ENCODE data around the gene SPTAN1.

DNA sequence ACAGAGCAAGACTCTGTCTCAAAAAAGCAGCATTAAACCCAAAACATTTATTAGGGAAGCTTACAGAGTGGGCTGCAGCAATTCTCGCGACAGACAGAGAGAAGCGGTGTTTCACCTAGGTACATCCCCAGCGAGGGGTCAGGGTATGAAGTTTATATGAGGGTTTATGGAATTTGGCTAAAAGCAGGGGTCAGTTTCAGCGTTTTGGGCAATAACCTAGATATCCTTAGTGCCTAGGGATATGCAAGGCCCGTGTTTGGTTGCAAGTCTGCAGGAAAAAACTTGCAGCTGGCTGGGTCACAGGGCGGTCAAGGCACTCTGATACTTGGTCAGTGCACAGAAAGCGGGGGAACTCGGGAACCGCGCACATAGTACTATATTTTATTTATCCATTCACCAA, 48.5 kb upstream of the SPTAN1 start:
- no peak for TF ChIP-seq GLIS3 (CRISPR knock-in tag; IDR thresholded peaks at IDR 0.05)
- TF ChIP-seq, protein P1, sequence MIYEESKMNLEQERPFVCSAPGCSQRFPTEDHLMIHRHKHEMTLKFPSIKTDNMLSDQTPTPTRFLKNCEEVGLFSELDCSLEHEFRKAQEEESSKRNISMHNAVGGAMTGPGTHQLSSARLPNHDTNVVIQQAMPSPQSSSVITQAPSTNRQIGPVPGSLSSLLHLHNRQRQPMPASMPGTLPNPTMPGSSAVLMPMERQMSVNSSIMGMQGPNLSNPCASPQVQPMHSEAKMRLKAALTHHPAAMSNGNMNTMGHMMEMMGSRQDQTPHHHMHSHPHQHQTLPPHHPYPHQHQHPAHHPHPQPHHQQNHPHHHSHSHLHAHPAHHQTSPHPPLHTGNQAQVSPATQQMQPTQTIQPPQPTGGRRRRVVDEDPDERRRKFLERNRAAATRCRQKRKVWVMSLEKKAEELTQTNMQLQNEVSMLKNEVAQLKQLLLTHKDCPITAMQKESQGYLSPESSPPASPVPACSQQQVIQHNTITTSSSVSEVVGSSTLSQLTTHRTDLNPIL (CRISPR knock-in tag; IDR thresholded peaks at IDR 0.05; ENCODE audit: low read depth), result no peak
- no peak for TF ChIP-seq TOX (CRISPR knock-in tag; IDR thresholded peaks at IDR 0.05; ENCODE audit: borderline replicate concordance)
- TF ChIP-seq CSDC2 (CRISPR knock-in tag; IDR thresholded peaks at IDR 0.05), result no peak
- TF ChIP-seq, protein P2, sequence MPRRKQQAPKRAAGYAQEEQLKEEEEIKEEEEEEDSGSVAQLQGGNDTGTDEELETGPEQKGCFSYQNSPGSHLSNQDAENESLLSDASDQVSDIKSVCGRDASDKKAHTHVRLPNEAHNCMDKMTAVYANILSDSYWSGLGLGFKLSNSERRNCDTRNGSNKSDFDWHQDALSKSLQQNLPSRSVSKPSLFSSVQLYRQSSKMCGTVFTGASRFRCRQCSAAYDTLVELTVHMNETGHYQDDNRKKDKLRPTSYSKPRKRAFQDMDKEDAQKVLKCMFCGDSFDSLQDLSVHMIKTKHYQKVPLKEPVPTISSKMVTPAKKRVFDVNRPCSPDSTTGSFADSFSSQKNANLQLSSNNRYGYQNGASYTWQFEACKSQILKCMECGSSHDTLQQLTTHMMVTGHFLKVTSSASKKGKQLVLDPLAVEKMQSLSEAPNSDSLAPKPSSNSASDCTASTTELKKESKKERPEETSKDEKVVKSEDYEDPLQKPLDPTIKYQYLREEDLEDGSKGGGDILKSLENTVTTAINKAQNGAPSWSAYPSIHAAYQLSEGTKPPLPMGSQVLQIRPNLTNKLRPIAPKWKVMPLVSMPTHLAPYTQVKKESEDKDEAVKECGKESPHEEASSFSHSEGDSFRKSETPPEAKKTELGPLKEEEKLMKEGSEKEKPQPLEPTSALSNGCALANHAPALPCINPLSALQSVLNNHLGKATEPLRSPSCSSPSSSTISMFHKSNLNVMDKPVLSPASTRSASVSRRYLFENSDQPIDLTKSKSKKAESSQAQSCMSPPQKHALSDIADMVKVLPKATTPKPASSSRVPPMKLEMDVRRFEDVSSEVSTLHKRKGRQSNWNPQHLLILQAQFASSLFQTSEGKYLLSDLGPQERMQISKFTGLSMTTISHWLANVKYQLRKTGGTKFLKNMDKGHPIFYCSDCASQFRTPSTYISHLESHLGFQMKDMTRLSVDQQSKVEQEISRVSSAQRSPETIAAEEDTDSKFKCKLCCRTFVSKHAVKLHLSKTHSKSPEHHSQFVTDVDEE (CRISPR knock-in tag; IDR thresholded peaks at IDR 0.05), result no peak
- TF ChIP-seq, protein P3, sequence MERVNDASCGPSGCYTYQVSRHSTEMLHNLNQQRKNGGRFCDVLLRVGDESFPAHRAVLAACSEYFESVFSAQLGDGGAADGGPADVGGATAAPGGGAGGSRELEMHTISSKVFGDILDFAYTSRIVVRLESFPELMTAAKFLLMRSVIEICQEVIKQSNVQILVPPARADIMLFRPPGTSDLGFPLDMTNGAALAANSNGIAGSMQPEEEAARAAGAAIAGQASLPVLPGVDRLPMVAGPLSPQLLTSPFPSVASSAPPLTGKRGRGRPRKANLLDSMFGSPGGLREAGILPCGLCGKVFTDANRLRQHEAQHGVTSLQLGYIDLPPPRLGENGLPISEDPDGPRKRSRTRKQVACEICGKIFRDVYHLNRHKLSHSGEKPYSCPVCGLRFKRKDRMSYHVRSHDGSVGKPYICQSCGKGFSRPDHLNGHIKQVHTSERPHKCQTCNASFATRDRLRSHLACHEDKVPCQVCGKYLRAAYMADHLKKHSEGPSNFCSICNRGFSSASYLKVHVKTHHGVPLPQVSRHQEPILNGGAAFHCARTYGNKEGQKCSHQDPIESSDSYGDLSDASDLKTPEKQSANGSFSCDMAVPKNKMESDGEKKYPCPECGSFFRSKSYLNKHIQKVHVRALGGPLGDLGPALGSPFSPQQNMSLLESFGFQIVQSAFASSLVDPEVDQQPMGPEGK (CRISPR knock-in tag; IDR thresholded peaks at IDR 0.05; ENCODE audit: borderline replicate concordance), result no peak

Data from SK-N-SH treated with all-trans-retinoic acid at 6 μM for 48 hours (cell line).